ENCODE measurements around the gene ARHGDIA.

Gene ARHGDIA

GRCh38 chr17:81891303-81891552, 20.1 kb upstream of the ARHGDIA start:
- Histone ChIP-seq H3K4me3 (ENCODE audit: insufficient read length, low read depth) (peak overlapping the region; percentile 99), H3K27me3 (ENCODE audit: insufficient read depth, insufficient read length) (no peaks in the 10 kb centered on the region), H3K4me1 (ENCODE audit: insufficient read depth, insufficient read length) (peaks cover 5% of the 10 kb centered on the region), H3K9me3 (ENCODE audit: insufficient read depth, low read length) (no peaks in the 10 kb centered on the region), H3K9ac (ENCODE audit: insufficient read length, low read depth) (peak overlapping the region; percentile 99), H3K36me3 (ENCODE audit: insufficient read depth, insufficient read length, low read length) (peaks cover 70% of the 10 kb centered on the region)
- no peak for DNase-seq (ENCODE audit: low read depth, low spot score)
- no peak for TF ChIP-seq YY1 (IDR thresholded peaks at IDR 0.05; ENCODE audit: insufficient read depth, insufficient read length)
- TF ChIP-seq SUZ12 (IDR thresholded peaks at IDR 0.05; ENCODE audit: extremely low read depth, insufficient read depth, insufficient read length): no peak
- no peak for TF ChIP-seq ZNF274 (IDR thresholded peaks at IDR 0.05; ENCODE audit: low read depth, low read length)

GRCh38 chr17:81890447-81891302, 19.5 kb upstream of the ARHGDIA start:
- TF ChIP-seq SUZ12 (IDR thresholded peaks at IDR 0.05; ENCODE audit: extremely low read depth, insufficient read depth, insufficient read length): no peak
- H3K4me3 ChIP-seq (ENCODE audit: insufficient read length, low read depth): peak overlapping the region; percentile 99
- H3K4me1 ChIP-seq (ENCODE audit: insufficient read depth, insufficient read length): peaks cover 5% of the 10 kb centered on the region
- H3K27me3 ChIP-seq (ENCODE audit: insufficient read depth, insufficient read length): no peaks in the 10 kb centered on the region
- no peak for DNase-seq (ENCODE audit: low read depth, low spot score)
- H3K9ac ChIP-seq (ENCODE audit: insufficient read length, low read depth): peak overlapping the region; percentile 99
- peaks cover 72% of the 10 kb centered on the region for H3K36me3 ChIP-seq (ENCODE audit: insufficient read depth, insufficient read length, low read length)
- no peaks in the 10 kb centered on the region for H3K9me3 ChIP-seq (ENCODE audit: insufficient read depth, low read length)

- Histone ChIP-seq H3K9ac (ENCODE audit: insufficient read length, low read depth) (peak overlapping the region; percentile 99), H3K4me3 (ENCODE audit: insufficient read length, low read depth) (no peak overlapping the region), H3K4me1 (ENCODE audit: insufficient read depth, insufficient read length) (peaks cover 5% of the 10 kb centered on the region), H3K9me3 (ENCODE audit: insufficient read depth, low read length) (no peaks in the 10 kb centered on the region), H3K27me3 (ENCODE audit: insufficient read depth, insufficient read length) (no peaks in the 10 kb centered on the region), H3K36me3 (ENCODE audit: insufficient read depth, insufficient read length, low read length) (peaks cover 75% of the 10 kb centered on the region)
- TF ChIP-seq SUZ12 (IDR thresholded peaks at IDR 0.05; ENCODE audit: extremely low read depth, insufficient read depth, insufficient read length) (no peak), ZNF274 (IDR thresholded peaks at IDR 0.05; ENCODE audit: low read depth, low read length) (no peak), YY1 (IDR thresholded peaks at IDR 0.05; ENCODE audit: insufficient read depth, insufficient read length) (no peak)
- DNase-seq (ENCODE audit: low read depth, low spot score): no peak
These were observed 18.5 kb upstream of the ARHGDIA start for GRCh38 chr17:81889602-81890001.

- Histone ChIP-seq H3K9ac (ENCODE audit: insufficient read length, low read depth) (peak overlapping the region; percentile 99), H3K27me3 (ENCODE audit: insufficient read depth, insufficient read length) (no peaks in the 10 kb centered on the region), H3K4me1 (ENCODE audit: insufficient read depth, insufficient read length) (peaks cover 2% of the 10 kb centered on the region), H3K36me3 (ENCODE audit: insufficient read depth, insufficient read length, low read length) (peaks cover 75% of the 10 kb centered on the region), H3K9me3 (ENCODE audit: insufficient read depth, low read length) (no peaks in the 10 kb centered on the region), H3K4me3 (ENCODE audit: insufficient read length, low read depth) (no peak overlapping the region)
- no peak for DNase-seq (ENCODE audit: low read depth, low spot score)
- no peak for TF ChIP-seq ZNF274 (IDR thresholded peaks at IDR 0.05; ENCODE audit: low read depth, low read length)
- no peak for TF ChIP-seq YY1 (IDR thresholded peaks at IDR 0.05; ENCODE audit: insufficient read depth, insufficient read length)
- no peak for TF ChIP-seq SUZ12 (IDR thresholded peaks at IDR 0.05; ENCODE audit: extremely low read depth, insufficient read depth, insufficient read length)
These were observed 18.0 kb upstream of the ARHGDIA start for GRCh38 chr17:81888988-81889595.

GRCh38 chr17:81888105-81888987, 17.2 kb upstream of the ARHGDIA start:
- Histone ChIP-seq H3K36me3 (ENCODE audit: insufficient read depth, insufficient read length, low read length) (peaks cover 73% of the 10 kb centered on the region), H3K4me1 (ENCODE audit: insufficient read depth, insufficient read length) (peaks cover 2% of the 10 kb centered on the region), H3K9me3 (ENCODE audit: insufficient read depth, low read length) (no peaks in the 10 kb centered on the region), H3K27me3 (ENCODE audit: insufficient read depth, insufficient read length) (no peaks in the 10 kb centered on the region), H3K4me3 (ENCODE audit: insufficient read length, low read depth) (no peak overlapping the region), H3K9ac (ENCODE audit: insufficient read length, low read depth) (peak overlapping the region; percentile 32)
- DNase-seq (ENCODE audit: low read depth, low spot score): no peak
- TF ChIP-seq ZNF274 (IDR thresholded peaks at IDR 0.05; ENCODE audit: low read depth, low read length): no peak
- no peak for TF ChIP-seq YY1 (IDR thresholded peaks at IDR 0.05; ENCODE audit: insufficient read depth, insufficient read length)
- TF ChIP-seq SUZ12 (IDR thresholded peaks at IDR 0.05; ENCODE audit: extremely low read depth, insufficient read depth, insufficient read length): no peak

GRCh38 chr17:81885869-81886548, 14.9 kb upstream of the ARHGDIA start:
- H3K9ac ChIP-seq (ENCODE audit: insufficient read length, low read depth): no peak overlapping the region
- no peak for DNase-seq (ENCODE audit: low read depth, low spot score)
- TF ChIP-seq YY1 (IDR thresholded peaks at IDR 0.05; ENCODE audit: insufficient read depth, insufficient read length) (no peak), ZNF274 (IDR thresholded peaks at IDR 0.05; ENCODE audit: low read depth, low read length) (no peak), SUZ12 (IDR thresholded peaks at IDR 0.05; ENCODE audit: extremely low read depth, insufficient read depth, insufficient read length) (no peak)
- no peaks in the 10 kb centered on the region for H3K27me3 ChIP-seq (ENCODE audit: insufficient read depth, insufficient read length)
- no peaks in the 10 kb centered on the region for H3K4me1 ChIP-seq (ENCODE audit: insufficient read depth, insufficient read length)
- peaks cover 89% of the 10 kb centered on the region for H3K36me3 ChIP-seq (ENCODE audit: insufficient read depth, insufficient read length, low read length)
- no peak overlapping the region for H3K4me3 ChIP-seq (ENCODE audit: insufficient read length, low read depth)
- H3K9me3 ChIP-seq (ENCODE audit: insufficient read depth, low read length): no peaks in the 10 kb centered on the region
